Loucy (cell line): ENCODE data around the gene CUBN.

Source experiments
- EZH2phosphoT487 ChIP-seq: fragments of 200-600 bp; IDR thresholded peaks from 2 replicates; pipeline ENCODE4 v1.6.1; 2018; ENCODE audit warnings: antibody characterized with exemption, mild to moderate bottlenecking, moderate library complexity, borderline replicate concordance
- TF ChIP-seq, protein P1 (sequence below): fragments of 200-600 bp; sonication (generic); conservative IDR thresholded peaks from 2 replicates; pipeline ENCODE4 v1.5.1; 2014; ENCODE audit warnings: mild to moderate bottlenecking, antibody characterized with exemption, low read length

DNA sequence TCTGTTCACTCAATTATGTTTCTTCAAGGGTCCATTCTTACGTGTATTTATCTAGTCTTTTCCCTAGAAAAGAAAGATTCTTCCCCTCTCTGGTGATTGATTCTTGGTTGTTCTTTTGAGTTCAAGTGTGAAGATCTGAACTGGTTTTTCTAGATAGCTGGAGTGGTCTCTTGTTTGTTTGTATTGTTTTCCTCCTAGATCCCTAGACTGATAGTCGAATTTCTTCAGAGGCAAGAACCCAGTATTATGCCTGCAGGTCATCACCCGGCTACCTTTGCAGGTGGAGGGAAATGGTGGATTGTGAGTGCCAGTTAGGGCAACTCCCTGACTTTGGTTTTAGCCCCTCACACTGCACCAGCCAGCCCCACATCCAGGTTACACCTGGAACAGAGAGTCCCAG is 310.2 kb downstream of the CUBN start:
- TF ChIP-seq, protein P1, sequence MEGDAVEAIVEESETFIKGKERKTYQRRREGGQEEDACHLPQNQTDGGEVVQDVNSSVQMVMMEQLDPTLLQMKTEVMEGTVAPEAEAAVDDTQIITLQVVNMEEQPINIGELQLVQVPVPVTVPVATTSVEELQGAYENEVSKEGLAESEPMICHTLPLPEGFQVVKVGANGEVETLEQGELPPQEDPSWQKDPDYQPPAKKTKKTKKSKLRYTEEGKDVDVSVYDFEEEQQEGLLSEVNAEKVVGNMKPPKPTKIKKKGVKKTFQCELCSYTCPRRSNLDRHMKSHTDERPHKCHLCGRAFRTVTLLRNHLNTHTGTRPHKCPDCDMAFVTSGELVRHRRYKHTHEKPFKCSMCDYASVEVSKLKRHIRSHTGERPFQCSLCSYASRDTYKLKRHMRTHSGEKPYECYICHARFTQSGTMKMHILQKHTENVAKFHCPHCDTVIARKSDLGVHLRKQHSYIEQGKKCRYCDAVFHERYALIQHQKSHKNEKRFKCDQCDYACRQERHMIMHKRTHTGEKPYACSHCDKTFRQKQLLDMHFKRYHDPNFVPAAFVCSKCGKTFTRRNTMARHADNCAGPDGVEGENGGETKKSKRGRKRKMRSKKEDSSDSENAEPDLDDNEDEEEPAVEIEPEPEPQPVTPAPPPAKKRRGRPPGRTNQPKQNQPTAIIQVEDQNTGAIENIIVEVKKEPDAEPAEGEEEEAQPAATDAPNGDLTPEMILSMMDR = no peak
- TF ChIP-seq EZH2phosphoT487 = no peak
